Subcutaneous adipose tissue (tissue), 4 donors: ENCODE measurements around the gene CCDC28B. TPM values are rescaled to one million over a fixed set of nuclear protein-coding genes. Genes with fewer than 3 reads are reported as not detected.

Source experiments
- total RNA-seq, 4 donors: library from RNA; depleted of rRNA; stranded (reverse); fragments of >200 nt; gene quantifications; one replicate each; pipeline ENCODE4 v1.1.0, GENCODE V29; 2016
- TF ChIP-seq, protein P1 (sequence below): fragments of 450-650 bp; IDR thresholded peaks from one replicate; pipeline ENCODE4 v1.5.1; 2016; ENCODE audit warnings: low read depth, mild to moderate bottlenecking, control low read depth, antibody characterized with exemption, moderate library complexity

Gene CCDC28B
- total RNA-seq, 4 donors from 2014 or later: 0.75 to 2.7 (median 2.2) TPM; not detected in 1

DNA sequence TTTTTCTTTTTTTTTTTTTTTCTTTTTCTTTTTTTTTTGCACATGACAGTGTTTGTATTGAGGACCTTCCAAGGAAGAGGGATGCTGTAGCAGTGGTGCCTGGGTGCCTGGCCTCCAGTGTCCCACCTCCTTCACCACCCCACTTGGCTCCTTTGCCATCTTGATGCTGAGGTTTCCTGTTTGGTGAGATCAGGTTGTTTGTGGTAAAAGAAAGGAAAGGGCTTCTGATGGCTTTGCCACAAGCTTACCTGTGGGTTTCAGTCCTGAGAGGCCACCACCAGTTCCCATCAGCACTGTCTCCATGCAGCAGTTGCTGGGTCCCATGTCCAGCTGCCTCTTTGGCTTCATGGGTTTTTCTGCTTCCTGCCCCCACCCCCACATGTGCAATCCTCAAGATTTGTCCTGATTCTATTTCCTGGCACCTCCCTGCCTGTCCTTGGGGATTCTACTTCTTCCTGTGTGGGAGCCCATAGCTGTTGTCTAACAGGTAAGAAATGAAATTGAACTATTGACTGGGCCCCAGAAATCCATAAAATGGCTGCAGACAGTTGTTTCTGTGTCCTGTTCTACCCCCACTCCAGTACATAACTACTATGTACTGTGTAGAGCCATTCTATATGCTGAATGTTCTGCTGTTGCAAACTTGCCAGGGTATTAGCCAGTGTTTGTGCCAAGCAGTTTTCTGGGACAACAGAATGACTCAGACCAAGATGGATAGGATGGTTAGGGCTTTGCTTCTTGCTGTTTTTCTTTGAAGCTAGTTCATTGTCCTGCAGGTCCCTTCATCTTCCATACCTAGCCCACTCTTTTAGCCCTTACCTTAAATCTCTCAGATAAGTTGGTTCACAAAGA, 4.2 kb upstream of the CCDC28B start:
- TF ChIP-seq, protein P1, sequence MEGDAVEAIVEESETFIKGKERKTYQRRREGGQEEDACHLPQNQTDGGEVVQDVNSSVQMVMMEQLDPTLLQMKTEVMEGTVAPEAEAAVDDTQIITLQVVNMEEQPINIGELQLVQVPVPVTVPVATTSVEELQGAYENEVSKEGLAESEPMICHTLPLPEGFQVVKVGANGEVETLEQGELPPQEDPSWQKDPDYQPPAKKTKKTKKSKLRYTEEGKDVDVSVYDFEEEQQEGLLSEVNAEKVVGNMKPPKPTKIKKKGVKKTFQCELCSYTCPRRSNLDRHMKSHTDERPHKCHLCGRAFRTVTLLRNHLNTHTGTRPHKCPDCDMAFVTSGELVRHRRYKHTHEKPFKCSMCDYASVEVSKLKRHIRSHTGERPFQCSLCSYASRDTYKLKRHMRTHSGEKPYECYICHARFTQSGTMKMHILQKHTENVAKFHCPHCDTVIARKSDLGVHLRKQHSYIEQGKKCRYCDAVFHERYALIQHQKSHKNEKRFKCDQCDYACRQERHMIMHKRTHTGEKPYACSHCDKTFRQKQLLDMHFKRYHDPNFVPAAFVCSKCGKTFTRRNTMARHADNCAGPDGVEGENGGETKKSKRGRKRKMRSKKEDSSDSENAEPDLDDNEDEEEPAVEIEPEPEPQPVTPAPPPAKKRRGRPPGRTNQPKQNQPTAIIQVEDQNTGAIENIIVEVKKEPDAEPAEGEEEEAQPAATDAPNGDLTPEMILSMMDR: no peak

DNA sequence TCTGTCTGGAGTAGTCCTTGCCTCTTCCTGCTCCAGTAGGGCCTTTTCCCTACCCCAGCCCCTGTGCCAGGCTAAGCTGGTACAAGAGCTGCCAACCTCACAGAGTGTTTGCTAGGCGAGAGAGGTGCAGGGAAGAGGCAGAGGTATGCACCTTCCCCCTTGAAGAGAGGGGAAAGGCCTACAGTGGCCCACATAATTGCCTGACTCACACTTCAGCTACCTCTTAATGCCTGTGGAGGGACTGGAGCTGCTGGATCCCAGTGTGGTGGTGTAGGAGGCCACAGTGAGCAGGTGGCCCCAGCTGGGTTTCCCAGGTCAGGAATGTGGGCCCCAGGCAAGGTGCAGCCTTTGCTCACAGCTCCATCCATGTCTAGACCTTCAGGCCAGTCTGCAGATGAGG, 3.3 kb upstream of the CCDC28B start:
- TF ChIP-seq, protein P1: no peak

DNA sequence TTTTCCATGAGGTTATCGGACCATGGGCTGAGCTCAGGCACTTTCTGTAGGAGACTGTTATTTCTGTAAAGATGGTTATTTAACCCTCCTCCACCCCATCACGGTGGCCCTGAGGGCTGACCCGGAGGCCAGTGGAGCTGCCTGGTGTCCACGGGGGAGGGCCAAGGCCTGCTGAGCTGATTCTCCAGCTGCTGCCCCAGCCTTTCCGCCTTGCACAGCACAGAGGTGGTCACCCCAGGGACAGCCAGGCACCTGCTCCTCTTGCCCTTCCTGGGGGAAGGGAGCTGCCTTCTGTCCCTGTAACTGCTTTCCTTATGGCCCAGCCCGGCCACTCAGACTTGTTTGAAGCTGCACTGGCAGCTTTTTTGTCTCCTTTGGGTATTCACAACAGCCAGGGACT, 2.6 kb upstream of the CCDC28B start:
- TF ChIP-seq, protein P1: no peak

DNA sequence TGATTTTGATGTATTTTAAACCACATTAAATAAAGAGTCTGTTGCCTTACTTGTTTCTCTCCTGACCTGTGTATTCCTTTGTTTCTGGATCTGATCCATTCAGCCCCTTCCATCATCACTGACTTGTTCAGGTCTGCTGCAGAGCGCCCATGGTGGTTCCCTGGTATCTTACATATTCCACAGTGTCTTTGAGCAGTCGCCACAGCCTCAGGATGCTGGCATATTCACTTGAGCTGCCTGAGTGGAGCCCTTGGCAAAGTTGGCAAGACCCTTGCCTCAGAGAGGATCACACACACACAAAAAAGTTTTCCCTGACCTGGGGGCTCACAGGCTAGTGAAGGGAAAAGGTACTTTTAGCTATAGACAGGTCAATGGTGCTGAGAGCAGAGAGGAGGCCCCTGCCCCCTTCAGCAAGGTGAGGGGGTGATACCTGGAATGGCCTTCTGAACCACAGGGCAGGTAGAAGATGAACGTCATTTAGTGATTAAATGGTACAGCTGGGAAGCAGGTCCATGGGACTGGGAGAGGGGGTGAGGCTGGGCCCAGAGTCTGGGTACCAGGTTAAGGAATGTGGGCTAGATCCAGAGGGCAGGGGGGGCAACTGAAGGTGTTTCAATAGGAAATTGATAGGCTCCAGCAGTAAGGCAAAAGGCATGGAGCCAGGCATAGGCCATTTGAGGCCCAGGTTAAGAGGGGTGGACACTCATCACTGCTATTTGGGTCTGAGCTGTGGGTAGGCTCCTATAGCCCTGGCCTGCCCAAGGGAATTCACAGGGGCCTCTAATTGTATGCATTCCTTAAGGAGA, 2.0 kb upstream of the CCDC28B start:
- TF ChIP-seq, protein P1: no peak

DNA sequence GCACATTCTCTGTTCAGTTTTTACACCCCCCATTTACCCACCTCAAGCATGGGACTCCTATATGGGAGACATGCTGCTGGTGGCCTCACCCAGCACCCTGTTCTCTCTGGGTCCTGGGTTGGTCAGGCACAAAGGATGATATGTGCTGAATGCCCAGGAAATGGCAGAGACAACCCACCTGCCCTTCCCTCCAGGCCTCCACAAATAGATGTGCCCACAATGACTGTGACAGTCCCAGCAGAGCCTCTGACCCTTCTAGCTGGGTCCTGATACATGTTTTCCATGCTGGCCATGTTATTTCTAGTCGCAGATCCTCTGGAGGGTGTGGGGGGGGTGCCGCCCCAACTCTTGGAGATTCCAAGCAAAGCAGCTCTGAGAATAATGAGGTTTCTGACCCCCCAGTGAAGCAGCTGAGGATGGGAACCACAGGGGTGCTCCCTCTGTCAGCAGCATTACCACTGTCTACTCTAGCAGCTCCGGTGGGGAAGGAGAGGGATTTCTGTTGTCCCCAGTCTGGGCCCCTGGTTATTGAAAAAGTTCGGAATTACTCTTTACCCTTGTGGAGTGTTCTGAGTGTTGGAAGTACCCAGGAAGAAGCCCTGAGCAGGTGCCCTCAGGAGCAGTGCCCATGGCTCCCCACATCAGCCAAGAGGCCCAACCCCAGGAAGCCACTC, 1.2 kb upstream of the CCDC28B start:
- TF ChIP-seq, protein P1: no peak

DNA sequence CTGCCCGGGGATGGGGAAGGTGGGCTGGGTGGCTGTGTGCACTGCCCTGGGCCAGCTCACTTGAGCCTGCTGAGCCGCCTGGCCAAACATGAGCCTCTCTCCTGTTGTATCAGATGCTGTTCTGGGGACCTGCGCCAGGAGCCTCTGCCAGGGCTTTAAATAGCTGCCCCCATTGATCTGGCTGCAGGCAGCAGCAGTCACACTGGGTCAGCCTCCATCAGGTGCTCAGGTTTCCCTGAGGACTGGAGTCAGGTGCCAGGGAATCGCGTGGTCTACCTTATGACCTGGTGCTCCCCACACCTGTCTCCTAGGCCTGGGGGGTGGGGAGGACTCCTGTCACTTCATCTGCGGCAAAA, 700 bp upstream of the CCDC28B start:
- TF ChIP-seq, protein P1: no peak
